HG03175 (cell line): Measurements from ENCODE around the gene GARIN5A.
"Not testable (repeated sequence)": the region's sequence is repeated elsewhere in the genome, so short reads cannot be mapped to it uniquely, and the experiment has no call there.

Experiments
- ATAC-seq: cut with Tn5 transposase; IDR thresholded peaks from one replicate; pipeline ENCODE4 v1.9.1; 2021; ENCODE audit warnings: mild to moderate bottlenecking, moderate library complexity; ENCODE audit not compliant: unreplicated experiment

The GARIN5A gene

GRCh38 chr19:50465986-50466705 is 10.5 kb downstream of the GARIN5A start:
- no peak for ATAC-seq

DNA sequence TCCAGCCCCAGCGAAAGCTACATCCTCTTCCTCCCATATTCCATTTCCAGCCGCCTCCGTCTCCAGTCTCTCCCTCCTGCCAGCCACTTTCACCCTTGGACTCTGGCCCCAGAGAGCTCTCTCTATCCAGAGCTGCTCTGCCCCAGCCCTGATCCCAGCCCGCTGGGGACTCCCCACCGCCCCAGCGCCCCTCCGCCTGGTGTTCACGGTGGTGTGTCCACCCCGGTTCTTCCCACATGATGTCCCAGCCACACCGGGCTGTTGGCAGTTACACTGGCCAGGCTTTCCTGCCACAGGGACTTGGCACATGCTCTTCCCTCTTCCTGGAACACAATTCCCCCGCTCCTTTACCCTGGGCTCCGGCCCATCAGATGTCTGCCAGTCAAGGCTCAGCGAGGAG is 11.6 kb downstream of the GARIN5A start:
- ATAC-seq = no peak

DNA sequence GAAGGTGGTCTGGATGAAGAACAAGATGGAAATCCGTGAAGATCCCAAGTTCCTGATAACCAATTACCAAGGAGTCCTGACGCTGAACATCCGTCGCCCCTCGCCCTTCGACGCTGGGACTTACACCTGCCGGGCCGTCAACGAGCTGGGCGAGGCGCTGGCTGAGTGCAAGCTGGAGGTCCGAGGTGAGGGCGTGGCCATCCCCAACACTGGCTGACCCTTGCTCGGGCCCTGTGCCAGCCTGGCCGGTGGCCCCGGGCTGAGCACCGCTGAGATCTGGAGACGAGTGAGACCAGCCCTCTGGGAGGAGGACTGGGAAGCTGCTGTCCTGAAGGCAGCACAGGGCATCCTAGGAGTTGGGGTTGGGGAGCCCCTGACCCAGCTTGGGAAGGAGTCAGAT is 12.3 kb downstream of the GARIN5A start:
- no peak for ATAC-seq

DNA sequence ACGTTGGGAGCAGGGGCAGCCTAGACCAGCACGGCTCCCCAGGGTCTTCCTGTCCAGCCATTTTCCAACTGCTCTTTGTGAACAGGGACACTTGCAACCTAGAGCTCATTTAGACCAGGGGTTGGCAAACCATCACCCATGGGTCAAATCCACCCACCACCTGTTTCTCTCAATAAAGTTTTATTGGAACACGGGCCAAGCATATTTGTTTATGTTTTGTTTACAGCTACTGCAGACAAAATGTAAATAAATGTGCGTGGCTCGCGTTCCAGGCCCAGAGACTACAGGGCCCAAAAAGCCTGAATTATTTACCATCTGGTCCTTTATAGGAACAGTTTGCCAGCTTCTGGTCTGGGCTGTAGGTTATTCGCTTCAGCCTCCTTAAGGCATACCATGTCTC is 13.7 kb downstream of the GARIN5A start:
- ATAC-seq = no peak

- peak; percentile 47 for ATAC-seq
Measured at GRCh38 chr19:50461066-50461875, 15.4 kb downstream of the GARIN5A start.

DNA sequence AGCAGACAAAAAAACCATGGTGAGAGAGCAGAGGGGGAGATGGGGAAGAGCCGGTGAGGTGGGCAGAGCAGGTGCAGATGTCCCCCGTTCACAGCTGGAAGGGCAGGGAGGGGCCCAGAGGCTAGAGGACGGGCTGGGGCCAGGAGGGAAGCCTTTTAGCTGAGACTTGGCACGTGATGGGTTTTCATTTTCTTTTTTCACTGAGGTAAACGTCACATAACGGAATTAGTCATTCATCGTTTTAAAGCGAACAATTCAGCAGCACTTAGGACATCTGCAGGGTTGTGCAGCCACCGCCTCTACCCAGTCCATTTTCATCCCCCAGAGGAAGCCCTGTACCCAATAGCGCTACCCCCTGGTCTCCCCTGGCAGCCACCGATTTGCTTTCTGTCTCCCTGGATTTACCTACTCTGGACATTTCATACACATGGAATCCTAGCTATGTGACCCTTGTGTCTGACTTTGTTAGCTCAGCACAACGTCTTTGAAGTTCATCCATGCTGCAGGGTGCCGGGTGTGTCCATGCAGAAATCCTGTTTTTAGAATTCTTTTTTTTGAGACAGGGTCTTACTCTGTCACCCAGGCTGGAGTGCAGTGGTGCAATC is 16.4 kb downstream of the GARIN5A start:
- peak; percentile 56 for ATAC-seq

DNA sequence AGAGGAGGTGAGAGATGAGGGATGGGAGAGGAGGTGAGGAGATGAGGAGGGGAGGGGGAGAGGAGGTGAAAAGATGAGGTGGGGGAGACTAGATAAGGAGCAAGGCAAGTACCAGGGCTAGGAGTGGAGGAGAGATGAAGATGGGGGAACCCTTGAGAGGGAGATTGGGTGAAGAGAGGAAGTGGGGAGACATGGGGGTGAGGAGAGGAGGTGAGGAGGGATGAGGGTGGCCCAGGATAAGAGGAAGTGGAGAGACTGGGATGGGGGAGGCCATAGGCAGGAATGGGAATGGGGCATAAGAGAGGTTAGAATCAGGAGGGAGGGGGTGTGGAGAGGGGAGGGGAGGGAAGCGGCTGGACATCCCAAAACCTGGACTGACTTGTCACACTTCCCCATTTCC is 17.0 kb downstream of the GARIN5A start:
- no peak for ATAC-seq

DNA sequence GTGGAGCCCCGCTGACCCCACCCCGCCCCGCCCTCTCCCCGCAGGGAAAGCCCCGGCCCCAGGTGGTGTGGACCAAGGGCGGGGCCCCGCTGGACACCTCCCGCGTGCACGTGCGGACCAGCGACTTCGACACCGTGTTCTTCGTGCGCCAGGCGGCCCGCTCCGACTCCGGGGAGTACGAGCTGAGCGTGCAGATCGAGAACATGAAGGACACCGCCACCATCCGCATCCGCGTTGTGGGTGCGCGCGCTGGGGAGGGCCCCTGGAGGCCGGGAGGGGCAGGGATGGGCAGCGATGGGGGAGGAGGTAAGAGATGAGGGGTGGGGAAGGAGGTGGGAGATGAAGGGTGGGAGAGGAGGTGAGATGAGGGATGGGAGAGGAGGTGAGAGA is 17.6 kb downstream of the GARIN5A start:
- ATAC-seq = no peak

DNA sequence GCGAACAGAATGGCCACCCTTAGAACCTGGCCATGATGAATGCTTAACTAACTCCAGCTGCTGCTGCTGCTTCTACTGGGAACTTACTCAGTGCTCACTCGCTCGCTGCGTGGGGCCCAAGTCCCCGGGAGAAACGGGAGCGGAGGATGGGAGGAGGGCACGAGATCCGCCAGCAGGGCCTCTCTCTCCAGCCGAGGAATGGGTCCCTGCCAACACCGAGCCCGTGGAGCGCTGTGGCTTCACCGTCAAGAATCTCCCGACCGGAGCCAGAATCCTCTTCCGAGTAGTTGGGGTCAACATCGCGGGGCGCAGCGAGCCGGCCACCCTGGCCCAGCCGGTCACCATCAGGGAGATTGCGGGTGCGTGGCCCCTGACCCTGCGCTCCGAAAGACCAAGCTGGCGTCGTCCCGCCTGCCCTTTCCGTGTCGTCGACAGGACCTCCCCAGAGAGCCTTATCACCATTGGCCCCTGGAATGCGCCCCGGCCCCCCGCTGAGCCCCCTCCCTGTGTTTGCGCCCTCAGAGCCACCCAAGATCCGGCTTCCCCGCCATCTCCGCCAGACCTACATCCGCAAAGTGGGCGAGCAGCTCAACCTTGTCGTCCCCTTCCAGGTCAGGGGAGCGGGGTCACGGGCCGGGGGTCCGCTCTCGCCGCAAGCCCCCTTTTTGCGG is 18.1 kb downstream of the GARIN5A start:
- ATAC-seq = no peak

- ATAC-seq = no peak
Measured at GRCh38 chr19:50457300-50457699, 19.3 kb downstream of the GARIN5A start.

DNA sequence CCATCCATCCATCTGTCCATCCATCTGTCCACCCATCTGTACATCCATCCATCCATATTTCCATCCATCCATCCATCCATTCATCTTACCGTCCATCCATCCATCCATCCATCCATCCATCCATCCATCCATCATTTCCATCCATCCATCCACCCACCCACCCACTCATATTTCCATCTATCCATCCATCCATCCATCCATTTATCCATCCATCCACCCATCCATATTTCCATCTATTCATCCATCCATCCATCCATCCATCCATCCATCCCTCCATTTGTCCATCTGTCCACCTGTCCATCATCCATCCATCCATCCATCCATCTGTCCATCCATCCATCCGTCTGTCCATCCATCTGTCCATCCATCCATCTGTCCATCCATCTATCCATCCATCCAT is 20.7 kb downstream of the GARIN5A start:
- no peak for ATAC-seq

GRCh38 chr19:50453243-50453642 is 23.4 kb downstream of the GARIN5A start:
- ATAC-seq = no peak

DNA sequence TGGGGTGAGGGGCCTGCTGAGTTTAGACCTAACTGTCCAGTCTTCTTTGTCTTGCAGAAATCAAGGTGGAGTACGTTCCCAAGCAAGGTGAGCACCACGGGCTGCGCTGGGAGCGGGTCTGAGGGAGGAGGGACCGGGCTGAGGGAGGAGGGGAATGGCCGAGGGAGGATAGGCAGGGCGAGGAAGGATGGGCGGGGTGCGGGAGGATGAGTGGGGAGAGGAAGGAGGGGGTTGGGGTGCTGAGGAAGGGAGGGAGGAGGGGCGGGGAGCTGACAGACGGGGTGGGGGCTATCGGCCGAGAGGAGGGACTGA is 25.5 kb downstream of the GARIN5A start:
- ATAC-seq = no peak

DNA sequence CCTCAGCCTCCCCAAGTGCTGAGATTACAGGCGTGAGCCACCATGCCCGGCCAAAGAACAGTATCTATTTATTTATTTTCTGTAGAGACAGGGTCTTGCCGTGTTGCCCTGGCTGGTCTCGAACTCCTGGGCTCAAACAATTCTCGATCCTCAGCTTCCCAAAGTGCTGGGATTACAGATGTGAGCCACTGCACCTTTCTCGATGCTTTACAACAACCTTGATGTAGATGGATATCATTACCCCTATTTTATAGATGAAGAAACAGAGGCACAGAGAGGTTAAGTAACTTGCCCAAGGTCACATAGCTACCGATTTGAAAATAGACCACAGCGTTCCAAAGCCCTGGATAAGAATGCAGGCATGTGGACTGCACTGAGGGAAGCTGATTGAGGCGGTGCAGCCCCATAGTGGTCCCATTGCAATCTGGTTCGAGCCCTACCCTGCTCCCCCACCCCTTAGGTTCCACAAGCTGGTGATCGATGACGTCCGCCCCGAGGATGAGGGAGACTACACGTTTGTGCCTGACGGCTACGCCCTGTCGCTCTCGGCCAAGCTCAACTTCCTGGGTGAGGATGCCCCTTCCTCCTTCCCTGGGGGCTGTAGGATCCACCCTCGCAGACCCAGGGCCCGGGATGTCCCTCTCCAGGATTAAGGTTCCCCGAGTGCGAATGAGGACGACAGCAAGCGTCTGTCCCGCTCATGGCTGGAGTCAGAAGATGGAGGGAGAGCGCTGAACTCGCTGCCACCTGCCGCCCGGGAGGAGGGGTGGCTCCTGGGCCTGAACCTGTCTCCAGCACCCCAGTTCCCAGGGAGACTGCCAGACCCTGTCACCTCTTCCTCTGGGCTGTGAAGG is 26.1 kb downstream of the GARIN5A start:
- ATAC-seq = no peak

DNA sequence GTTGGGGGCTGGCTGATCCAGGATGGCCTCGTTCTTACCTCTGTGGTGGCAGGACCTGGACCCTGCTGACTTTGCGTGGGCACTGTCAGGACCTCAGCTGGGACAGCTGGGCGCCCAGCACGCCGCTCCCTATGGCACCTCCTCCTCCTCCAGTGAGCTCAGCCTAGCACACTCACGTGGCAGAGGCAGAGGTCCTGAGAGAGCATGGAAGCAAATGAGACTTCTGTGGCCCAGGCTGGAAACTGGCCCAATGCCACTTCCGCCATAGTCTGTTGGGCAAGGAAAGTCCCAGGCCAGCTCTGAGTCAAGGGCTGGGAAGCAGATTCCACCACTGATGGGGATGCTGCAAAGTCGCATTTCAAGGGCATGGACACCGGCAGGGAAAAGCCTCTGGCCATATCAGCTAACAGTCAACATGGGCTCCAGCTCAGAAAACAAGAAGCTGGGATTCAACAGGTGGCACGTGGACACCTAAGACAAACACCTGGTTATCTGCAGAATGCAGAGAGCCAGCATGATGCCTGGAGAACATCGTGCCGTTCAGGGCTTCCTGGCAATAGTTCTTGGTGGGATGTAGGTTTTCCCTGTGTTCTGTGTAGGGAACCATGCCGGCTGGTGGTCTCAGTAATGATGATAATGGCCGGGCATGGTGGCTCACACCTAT is 27.3 kb downstream of the GARIN5A start:
- ATAC-seq = no peak

- no peak for ATAC-seq
Measured at GRCh38 chr19:50447750-50448149, 28.9 kb downstream of the GARIN5A start.

- no peak for ATAC-seq
Measured at GRCh38 chr19:50447053-50447452, 29.6 kb downstream of the GARIN5A start.

DNA sequence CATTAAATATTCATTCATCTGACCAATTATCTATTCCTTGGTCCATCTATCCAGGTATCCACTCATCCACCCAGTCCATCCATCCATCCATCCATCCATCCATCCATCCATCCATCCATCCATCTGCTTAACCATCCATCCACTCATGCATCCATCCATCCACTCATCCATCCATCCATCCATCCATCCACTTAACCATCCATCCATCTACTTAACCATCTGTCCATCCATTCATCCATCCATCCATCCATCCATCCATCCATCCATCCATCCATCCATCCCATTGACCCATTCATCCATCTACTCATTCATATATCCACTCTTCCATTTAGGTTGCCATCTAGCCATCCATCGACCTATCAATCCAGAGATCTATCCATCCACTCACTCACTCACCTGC is 32.6 kb downstream of the GARIN5A start:
- ATAC-seq = no peak

GRCh38 chr19:50439130-50439529 is 37.5 kb downstream of the GARIN5A start:
- ATAC-seq = not testable (repeated sequence)

- ATAC-seq = no peak
Measured at GRCh38 chr19:50437862-50438449, 38.7 kb downstream of the GARIN5A start.
